GM12892 (cell line): ENCODE results near the gene SLC25A26.

Experiments used
- POLR2A ChIP-seq: IDR thresholded peaks from 2 replicates; pipeline ENCODE4 v1.6.1; 2011; ENCODE audit warnings: low read depth, low read length, control low read depth
- POLR2AphosphoS5 ChIP-seq: IDR thresholded peaks from 2 replicates; pipeline ENCODE4 v1.6.1; 2011; ENCODE audit warnings: low read depth, low read length, control low read depth

DNA sequence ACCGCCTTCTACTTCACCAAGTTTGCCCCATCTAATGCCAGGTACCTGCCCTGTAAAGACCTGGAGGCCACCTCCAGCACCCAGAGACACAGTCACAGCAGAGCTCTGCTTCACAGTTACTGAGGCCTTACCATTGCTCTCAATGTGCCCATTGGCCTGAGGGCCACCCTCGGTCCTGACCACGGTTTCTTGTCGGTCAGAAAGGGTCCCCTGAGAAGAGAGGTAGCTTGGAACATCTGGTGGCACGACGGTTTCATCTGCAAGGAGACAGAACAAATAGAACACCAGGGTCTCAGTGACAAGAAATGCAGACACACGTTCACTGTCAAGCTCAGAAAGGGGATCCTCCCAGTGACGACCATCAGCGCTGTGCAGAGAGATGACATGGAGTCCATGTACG is 161.3 kb downstream of the SLC25A26 start:
- TF ChIP-seq POLR2A (no peak), POLR2AphosphoS5 (no peak)
